Karpas-422 (cell line): ENCODE results near the gene CALY. TPM values are rescaled to one million over a fixed set of nuclear protein-coding genes. Genes with fewer than 3 reads are reported as not detected.

Experiments used
- DNase-seq: peaks from one replicate; pipeline ENCODE4 v3.0.0-alpha.2; 2015
- H2AFZ ChIP-seq: fragments of 200-600 bp; sonication (generic); 2 replicates; pipeline ENCODE4 v1.6.1; 2014; ENCODE audit warnings: antibody characterized with exemption, low read length, mixed read lengths
- H3K27ac ChIP-seq: fragments of 200-600 bp; sonication (generic); 2 replicates; pipeline ENCODE4 v1.5.1; 2014; ENCODE audit warnings: mild to moderate bottlenecking, low read length, moderate library complexity
- H3K27me3 ChIP-seq: fragments of 200-600 bp; sonication (generic); 2 replicates; pipeline ENCODE4 v1.6.1; 2014; ENCODE audit warnings: low read length, mixed read lengths
- H3K36me3 ChIP-seq: fragments of 200-600 bp; sonication (generic); 2 replicates; pipeline ENCODE4 v1.6.1; 2014; ENCODE audit warnings: low read length, mixed read lengths; ENCODE audit not compliant: insufficient read depth
- H3K4me1 ChIP-seq: fragments of 200-600 bp; sonication (generic); 2 replicates; pipeline ENCODE4 v1.6.1; 2014; ENCODE audit warnings: mild to moderate bottlenecking, low read length, mixed read lengths
- H3K4me2 ChIP-seq: fragments of 200-600 bp; sonication (generic); 2 replicates; pipeline ENCODE4 v1.6.1; 2014; ENCODE audit warnings: low read length, low read depth, mild to moderate bottlenecking; ENCODE audit not compliant: poor library complexity, severe bottlenecking
- H3K4me3 ChIP-seq: fragments of 200-600 bp; sonication (generic); 2 replicates; pipeline ENCODE4 v1.5.1; 2014; ENCODE audit warnings: mild to moderate bottlenecking, antibody characterized with exemption, low read length, mixed read lengths
- H3K79me2 ChIP-seq: fragments of 200-600 bp; sonication (generic); 2 replicates; pipeline ENCODE4 v1.6.1; 2014; ENCODE audit warnings: mild to moderate bottlenecking, low read length, mixed read lengths
- H3K9ac ChIP-seq: fragments of 200-600 bp; sonication (generic); 2 replicates; pipeline ENCODE4 v1.6.0; 2014; ENCODE audit warnings: low read length
- H3K9me2 ChIP-seq: fragments of 200-600 bp; sonication (generic), shearing (Covaris generic); replicated peaks from 2 replicates; pipeline ENCODE4 v1.6.0; 2014; ENCODE audit warnings: mild to moderate bottlenecking, low read length, moderate library complexity; ENCODE audit not compliant: insufficient read depth
- H3K9me3 ChIP-seq: fragments of 300-700, 200-600 bp; sonication (generic); 2 replicates; pipeline ENCODE4 v1.6.1; 2014; ENCODE audit warnings: low read length, mixed read lengths
- H4K20me1 ChIP-seq: fragments of 200-600 bp; sonication (generic); 2 replicates; pipeline ENCODE4 v1.6.1; 2014; ENCODE audit warnings: mild to moderate bottlenecking, antibody characterized with exemption, low read length, low read depth; ENCODE audit not compliant: insufficient read depth
- total RNA-seq: library from RNA; depleted of rRNA; stranded (reverse); fragments of >200 nt; shearing (Covaris generic); gene quantifications from 2 replicates; pipeline ENCODE4 v1.2.3, GENCODE V29; 2014; ENCODE audit warnings: low replicate concordance

CALY gene
- total RNA-seq, 1 experiment from 2014 or later = not detected

DNA sequence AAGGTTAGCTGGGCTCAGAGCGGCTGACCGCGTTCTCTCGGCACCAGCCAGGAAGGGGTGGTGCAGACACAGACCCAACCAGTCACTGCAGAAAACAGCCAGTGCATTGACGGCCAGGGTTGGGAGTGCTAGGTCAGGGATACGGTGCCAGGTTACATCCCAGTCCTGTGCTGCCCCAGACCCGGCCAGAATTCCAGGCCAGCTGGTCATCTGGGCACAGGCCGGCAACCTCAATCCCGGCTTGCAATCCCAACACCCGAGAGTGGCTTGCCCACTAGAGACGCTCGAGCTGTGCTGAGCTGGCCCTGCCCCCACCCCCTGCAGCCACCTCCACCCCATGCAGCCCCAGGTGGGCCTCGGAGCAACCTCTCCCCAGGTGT lies 14.2 kb upstream of the CALY start:
- no peaks in the 10 kb centered on the region for H3K36me3 ChIP-seq
- H3K4me3 ChIP-seq = no peak overlapping the region
- no peak overlapping the region for H3K4me2 ChIP-seq
- H3K4me1 ChIP-seq = no peaks in the 10 kb centered on the region
- no peaks in the 10 kb centered on the region for H4K20me1 ChIP-seq
- DNase-seq = no peak
- no peak overlapping the region for H3K27ac ChIP-seq
- no peaks in the 10 kb centered on the region for H3K79me2 ChIP-seq
- no peak overlapping the region for H3K9ac ChIP-seq
- no peaks in the 10 kb centered on the region for H3K9me2 ChIP-seq
- no peaks in the 10 kb centered on the region for H3K27me3 ChIP-seq
- no peak overlapping the region for H2AFZ ChIP-seq
- no peaks in the 10 kb centered on the region for H3K9me3 ChIP-seq

GRCh38 chr10:133350283-133350949 lies 13.7 kb upstream of the CALY start:
- Histone ChIP-seq H3K27me3 (no peaks in the 10 kb centered on the region), H3K79me2 (no peaks in the 10 kb centered on the region), H3K4me2 (no peak overlapping the region), H3K9ac (no peak overlapping the region), H3K9me2 (no peaks in the 10 kb centered on the region), H3K27ac (no peak overlapping the region), H3K36me3 (no peaks in the 10 kb centered on the region), H3K4me3 (no peak overlapping the region), H3K9me3 (no peaks in the 10 kb centered on the region), H3K4me1 (no peaks in the 10 kb centered on the region), H2AFZ (no peak overlapping the region), H4K20me1 (no peaks in the 10 kb centered on the region)
- DNase-seq = no peak

GRCh38 chr10:133349577-133350011 lies 12.9 kb upstream of the CALY start:
- no peaks in the 10 kb centered on the region for H3K36me3 ChIP-seq
- no peak overlapping the region for H2AFZ ChIP-seq
- no peaks in the 10 kb centered on the region for H3K79me2 ChIP-seq
- H3K27me3 ChIP-seq = no peaks in the 10 kb centered on the region
- no peak overlapping the region for H3K4me3 ChIP-seq
- no peak overlapping the region for H3K4me2 ChIP-seq
- no peaks in the 10 kb centered on the region for H3K9me2 ChIP-seq
- DNase-seq = no peak
- H3K9ac ChIP-seq = no peak overlapping the region
- no peaks in the 10 kb centered on the region for H3K4me1 ChIP-seq
- no peak overlapping the region for H3K27ac ChIP-seq
- H3K9me3 ChIP-seq = no peaks in the 10 kb centered on the region
- no peaks in the 10 kb centered on the region for H4K20me1 ChIP-seq

GRCh38 chr10:133349160-133349568 lies 12.5 kb upstream of the CALY start:
- no peaks in the 10 kb centered on the region for H3K9me2 ChIP-seq
- no peak for DNase-seq
- H3K27me3 ChIP-seq = no peaks in the 10 kb centered on the region
- H2AFZ ChIP-seq = no peak overlapping the region
- no peak overlapping the region for H3K9ac ChIP-seq
- H3K9me3 ChIP-seq = no peaks in the 10 kb centered on the region
- no peak overlapping the region for H3K4me2 ChIP-seq
- H3K4me3 ChIP-seq = no peak overlapping the region
- H3K27ac ChIP-seq = no peak overlapping the region
- H3K36me3 ChIP-seq = no peaks in the 10 kb centered on the region
- no peaks in the 10 kb centered on the region for H3K4me1 ChIP-seq
- no peaks in the 10 kb centered on the region for H3K79me2 ChIP-seq
- H4K20me1 ChIP-seq = no peaks in the 10 kb centered on the region

DNA sequence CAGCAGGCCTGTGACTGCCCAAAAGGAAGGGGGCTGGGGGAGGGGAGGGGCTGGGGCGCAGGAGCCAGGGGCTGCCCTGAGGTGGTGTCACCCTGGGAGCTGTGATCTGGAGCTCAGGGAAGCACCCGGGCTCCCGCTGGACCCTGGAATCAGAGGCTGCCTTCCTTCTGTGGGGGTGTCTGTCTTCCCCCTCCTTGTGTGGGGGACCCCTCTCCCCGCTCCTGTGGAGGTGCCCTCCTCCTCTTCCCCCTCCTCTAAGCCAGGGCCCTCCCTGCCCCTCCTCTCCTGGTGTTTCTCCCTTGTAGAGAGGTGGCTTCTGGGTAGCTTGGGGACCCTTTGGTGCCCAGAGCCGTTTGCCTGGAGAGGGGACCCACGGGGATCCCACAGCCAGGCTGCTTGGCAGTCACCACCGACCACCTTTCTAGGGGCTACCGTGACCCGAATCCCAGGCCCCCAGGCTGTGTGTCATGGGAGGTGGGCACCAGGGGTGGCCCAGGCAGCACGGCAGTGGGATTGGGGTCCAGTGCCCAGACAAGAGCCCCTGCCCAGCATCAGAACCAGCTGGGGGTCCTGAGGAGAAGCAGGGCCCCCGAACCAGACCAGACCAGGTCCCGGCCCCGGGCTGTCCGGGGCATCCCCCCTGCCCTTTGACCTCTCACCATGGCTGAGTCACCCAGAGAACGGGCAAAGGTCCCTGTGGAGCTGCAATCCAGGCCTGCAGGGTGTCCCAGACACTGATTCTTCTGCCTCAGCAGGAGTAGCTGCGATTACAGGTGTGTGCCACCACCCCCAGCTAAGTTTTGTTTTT lies 11.2 kb upstream of the CALY start:
- Histone ChIP-seq H3K4me1 (no peaks in the 10 kb centered on the region), H4K20me1 (no peaks in the 10 kb centered on the region), H3K9me3 (no peaks in the 10 kb centered on the region), H3K27ac (no peak overlapping the region), H3K9ac (no peak overlapping the region), H3K4me3 (no peak overlapping the region), H3K27me3 (no peaks in the 10 kb centered on the region), H3K79me2 (no peaks in the 10 kb centered on the region), H3K9me2 (no peaks in the 10 kb centered on the region), H3K4me2 (no peak overlapping the region), H2AFZ (no peak overlapping the region), H3K36me3 (no peaks in the 10 kb centered on the region)
- DNase-seq = no peak

GRCh38 chr10:133346413-133346812 lies 9.7 kb upstream of the CALY start:
- Histone ChIP-seq H3K9me2 (no peaks in the 10 kb centered on the region), H3K4me1 (no peaks in the 10 kb centered on the region), H3K36me3 (no peaks in the 10 kb centered on the region), H3K9ac (no peak overlapping the region), H3K4me3 (no peak overlapping the region), H3K79me2 (no peaks in the 10 kb centered on the region), H4K20me1 (no peaks in the 10 kb centered on the region), H2AFZ (no peak overlapping the region), H3K27ac (no peak overlapping the region), H3K4me2 (no peak overlapping the region), H3K27me3 (no peaks in the 10 kb centered on the region), H3K9me3 (no peaks in the 10 kb centered on the region)
- DNase-seq = no peak

DNA sequence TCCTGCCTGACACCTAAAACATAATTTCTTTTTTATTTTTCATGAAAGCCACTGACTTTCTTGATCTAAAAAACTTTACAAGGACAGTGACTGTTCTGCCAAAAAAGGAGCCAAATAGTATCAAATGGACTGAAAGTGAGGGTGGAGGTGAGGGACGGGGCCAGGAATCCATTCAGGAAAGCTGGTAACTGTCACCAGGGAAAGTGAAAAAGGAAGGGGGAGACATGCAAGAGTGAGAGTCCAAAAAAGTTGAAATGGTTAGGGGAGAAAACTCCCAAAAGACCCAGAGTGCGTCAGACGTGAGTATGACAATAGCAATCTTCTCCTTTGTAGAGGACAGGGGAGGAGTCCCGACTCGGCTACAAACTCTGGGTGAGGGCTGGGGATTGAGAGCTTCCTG lies 7.5 kb upstream of the CALY start:
- H3K36me3 ChIP-seq = no peaks in the 10 kb centered on the region
- no peak overlapping the region for H3K9ac ChIP-seq
- no peak for DNase-seq
- no peaks in the 10 kb centered on the region for H3K79me2 ChIP-seq
- peaks cover 2% of the 10 kb centered on the region; the same call in 1 of the 2 replicates for H3K9me3 ChIP-seq
- H3K27ac ChIP-seq = no peak overlapping the region
- no peaks in the 10 kb centered on the region for H3K27me3 ChIP-seq
- no peak overlapping the region for H3K4me2 ChIP-seq
- no peaks in the 10 kb centered on the region for H4K20me1 ChIP-seq
- no peaks in the 10 kb centered on the region for H3K4me1 ChIP-seq
- H2AFZ ChIP-seq = no peak overlapping the region
- no peak overlapping the region for H3K4me3 ChIP-seq
- H3K9me2 ChIP-seq = no peaks in the 10 kb centered on the region

DNA sequence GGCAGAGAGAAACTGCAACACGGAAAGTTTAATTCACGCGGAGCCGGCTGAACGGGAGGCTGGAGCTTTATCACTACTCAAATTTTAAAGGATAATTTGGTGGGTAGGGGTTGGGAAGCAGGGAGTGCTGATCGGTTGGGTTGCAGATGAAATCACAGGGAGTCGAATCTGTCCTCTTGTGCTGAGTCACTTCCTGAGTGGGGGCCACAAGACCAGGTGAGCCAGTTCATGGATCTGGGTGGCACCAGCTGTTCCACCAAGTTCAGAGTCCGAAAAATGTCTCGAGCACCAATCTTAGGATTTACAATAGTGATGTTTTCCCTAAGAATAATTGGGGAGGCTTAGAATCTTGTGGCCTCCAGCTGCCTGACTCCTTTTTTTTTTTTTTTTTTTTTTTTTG lies 6.9 kb upstream of the CALY start:
- no peak overlapping the region for H3K4me3 ChIP-seq

More for the DNA sequence above, 6.9 kb upstream of the CALY start:
- Histone ChIP-seq H3K4me2 (no peak overlapping the region), H3K4me1 (no peaks in the 10 kb centered on the region), H3K9ac (no peak overlapping the region), H3K27me3 (no peaks in the 10 kb centered on the region), H3K9me3 (peaks cover 8% of the 10 kb centered on the region), H3K9me2 (no peaks in the 10 kb centered on the region), H2AFZ (no peak overlapping the region), H3K79me2 (no peaks in the 10 kb centered on the region), H3K27ac (no peak overlapping the region), H3K36me3 (no peaks in the 10 kb centered on the region), H4K20me1 (no peaks in the 10 kb centered on the region)
- DNase-seq = no peak
